Stimulated activated naive CD4-positive, alpha-beta T cell treated with Interleukin-2 at 50 U/mL for 16 hours (primary cell): ENCODE measurements around the gene CCDC148.
"Not testable (repeated sequence)": the region's sequence is repeated elsewhere in the genome, so short reads cannot be mapped to it uniquely, and the experiment has no call there.

Source experiments
- DNase-seq: peaks from one replicate; lab custom pipeline; 2025; lab: John Stamatoyannopoulos, UW

Gene CCDC148

DNA sequence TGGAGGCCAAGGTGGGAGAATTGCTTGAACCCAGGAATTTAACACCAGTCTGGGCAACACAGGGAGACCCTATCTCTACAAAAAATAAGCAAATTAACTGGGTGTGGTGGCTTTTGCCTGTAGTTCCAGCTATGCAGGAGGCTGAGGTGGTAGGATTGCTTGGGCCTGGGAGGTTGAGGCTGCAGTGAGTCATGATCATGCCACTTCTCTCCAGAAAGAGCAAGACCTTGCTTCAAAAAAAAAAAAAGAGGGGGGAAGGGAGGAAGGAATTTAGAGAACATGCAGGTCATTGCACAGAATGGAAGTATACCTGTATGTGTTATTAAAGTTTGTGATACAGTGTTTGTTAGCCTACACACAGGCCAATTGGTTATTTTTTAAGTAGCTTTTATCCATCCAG lies 26.0 kb upstream of the CCDC148 start:
- DNase-seq, result no peak

DNA sequence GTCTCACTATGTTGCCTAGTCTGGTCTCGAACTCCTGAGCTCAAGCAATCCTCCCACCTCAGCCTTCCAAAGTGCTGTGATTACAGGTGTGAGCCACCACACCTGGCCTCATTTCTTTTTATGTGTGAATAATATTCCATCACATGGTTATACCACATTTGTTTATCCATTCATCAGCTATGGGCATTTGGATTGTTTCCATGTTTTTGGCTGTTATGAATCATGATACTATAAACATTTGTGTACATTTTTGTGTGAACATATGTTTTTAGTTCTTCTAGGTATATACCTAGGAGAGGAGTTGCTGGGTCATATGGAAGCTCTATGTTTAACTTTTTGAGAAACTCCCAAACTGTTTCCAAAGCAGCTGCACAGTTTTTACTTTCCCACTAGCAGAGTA lies 24.6 kb upstream of the CCDC148 start:
- no peak for DNase-seq

DNA sequence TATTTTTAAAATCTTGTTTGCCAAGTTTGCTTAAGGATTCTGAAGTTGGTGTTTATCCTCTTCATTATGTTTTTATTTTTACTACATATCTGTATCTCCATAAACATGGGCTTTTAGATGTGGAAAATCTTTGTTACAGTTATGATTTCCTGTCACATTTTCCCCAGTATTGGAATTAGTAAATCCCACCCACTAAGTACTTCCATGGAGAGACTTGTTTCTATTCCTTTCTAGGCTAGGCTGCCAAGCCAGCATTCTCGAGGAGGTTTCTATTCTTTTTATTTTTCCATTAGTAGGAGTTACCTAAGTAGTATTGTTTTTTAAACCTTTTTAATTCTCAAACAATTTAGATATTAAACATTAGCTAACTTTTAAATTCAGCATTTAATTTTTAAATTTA lies 22.3 kb upstream of the CCDC148 start:
- no peak for DNase-seq

DNA sequence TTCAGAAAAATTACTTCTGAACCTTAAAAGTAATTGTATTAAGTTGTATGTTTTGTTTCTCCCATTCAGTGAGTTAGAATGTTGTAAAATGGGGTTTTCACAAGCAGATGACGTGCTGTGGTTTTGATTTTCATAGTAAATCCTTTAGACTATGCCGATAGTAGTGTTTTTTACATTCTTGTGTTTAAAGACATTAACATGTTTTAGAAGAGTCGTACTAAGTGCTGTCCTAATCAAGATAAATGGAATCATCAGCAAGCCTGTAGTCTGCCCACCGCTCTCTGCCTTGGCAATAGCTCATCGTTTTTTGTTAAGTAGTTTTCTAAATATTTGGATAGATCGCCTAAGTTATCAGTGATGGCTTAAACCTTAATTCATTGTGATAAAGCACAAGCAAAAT lies 21.7 kb upstream of the CCDC148 start:
- no peak for DNase-seq

DNA sequence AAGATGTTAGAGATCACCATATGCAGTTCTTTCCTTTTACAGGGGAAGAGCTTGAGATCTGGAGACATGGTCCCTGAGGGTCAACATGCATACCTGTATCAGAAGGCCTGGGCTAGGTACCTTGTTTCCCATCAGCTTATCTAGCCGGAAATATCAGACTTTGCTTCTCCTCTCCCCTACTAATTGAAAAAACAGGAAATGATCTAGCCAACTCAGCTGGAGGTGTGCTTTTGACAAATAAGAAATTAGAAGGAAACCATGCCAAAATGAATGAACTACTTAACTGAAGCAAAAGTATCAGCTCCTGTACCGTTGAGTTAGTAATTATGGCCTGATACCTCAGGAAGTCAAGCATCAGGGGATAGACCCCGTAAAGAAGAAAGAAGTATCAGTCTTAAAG lies 20.6 kb upstream of the CCDC148 start:
- DNase-seq, result no peak

DNA sequence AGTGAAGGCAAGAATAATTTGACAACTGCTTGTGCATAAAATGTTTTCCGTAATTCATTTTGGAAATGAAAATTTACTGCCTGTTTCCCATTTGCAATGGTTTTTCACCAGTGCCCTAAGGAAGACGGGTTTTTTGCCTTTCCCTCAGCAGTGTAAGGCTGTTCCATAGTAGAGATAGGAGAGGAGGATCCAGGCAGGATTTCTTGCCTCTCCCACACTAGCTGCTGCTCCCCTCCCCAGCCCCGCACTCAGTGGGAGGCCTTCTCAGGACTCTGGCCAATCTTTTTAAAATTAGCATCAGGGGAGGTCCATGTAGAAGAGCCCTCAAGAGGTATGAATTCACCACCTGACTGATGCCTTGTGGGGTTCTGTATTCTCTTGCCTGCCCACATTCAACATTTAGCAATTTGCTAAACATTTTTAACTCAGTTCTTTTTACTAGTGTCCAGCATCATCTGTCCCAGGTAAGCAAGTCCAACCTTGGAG lies 18.0 kb upstream of the CCDC148 start:
- DNase-seq, result not testable (repeated sequence)

DNA sequence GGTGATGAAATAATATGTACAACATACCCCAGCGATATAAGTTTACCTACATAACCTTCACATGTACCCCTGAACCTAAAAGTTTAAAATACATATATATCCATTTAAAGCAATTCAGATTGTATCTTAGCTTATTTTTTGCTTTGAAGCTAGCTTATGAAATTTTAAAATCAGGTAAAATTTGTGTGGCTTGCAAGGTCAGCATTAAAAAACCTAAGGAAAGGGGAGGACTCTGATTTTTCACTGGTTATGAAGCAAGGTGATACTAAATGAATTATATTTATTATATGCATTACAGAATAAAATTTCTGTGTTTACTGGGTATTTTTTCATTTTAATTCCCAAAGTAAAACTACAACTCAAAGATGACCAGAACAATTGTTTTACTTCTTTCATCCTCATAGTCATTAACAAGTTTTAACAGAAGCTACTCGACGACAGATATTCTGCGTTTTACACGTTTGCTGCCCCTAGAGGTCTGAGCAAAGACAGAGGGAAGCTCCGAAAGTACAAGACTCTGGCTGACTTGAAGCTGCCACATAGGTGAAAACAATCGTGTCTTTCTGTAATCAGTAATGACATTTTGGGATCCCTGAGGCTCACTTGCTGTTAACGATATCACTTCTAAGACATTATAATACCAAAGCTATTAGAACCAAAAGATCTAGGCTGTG lies 17.3 kb upstream of the CCDC148 start:
- no peak for DNase-seq

DNA sequence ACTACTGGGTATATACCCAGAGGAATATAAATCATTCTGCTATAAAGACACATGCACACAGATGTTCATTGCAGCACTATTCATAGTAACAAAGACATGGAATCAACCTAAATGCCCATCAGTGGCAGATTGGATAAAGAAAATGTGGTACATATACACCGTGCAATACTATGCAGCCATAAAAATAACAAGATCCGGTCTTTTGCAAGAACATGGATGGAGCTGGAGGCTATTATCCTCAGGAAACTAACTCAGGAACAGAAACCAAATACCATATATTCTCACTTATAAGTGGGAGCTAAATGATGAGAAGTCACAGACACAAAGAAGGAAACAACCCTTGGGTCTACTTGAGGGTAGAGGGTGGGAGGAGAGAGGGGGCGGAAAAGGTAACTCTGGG lies 16.7 kb upstream of the CCDC148 start:
- DNase-seq, result not testable (repeated sequence)

DNA sequence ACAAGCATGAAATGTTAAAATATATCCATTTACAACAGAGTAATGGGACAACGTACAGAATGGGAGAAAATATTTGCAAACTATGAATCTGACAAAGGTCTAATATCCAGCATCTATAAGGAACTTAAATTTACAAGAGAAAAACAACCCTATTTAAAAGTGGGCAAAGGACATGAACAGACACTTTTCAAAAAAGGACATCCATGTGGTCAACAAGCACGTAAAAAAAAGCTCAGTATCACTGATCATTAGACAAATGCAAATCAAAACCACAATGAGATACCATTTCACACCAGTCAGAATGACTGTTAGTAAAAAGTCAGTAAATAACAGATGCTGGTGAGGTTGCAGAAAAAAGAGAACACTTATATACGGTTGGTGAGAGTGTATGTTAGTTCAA lies 16.3 kb upstream of the CCDC148 start:
- DNase-seq, result not testable (repeated sequence)

DNA sequence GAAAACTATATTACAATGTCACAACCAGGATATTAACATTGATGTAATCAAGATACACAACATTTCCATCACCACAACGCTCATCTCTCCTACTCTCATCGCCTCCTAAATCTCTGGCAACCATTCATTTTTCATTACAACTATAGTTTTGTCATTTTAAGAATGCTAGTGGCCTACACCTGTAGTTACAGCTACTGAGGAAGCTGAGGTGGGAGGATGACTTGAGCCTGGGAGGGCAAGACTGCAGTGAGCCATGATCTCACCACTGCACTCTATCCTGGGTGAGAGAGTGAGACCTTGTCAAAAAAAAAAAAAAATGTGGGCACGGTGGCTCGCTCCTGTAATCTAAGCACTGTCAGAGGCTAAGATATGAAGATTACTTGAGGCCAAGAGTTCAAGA lies 10.7 kb upstream of the CCDC148 start:
- no peak for DNase-seq

DNA sequence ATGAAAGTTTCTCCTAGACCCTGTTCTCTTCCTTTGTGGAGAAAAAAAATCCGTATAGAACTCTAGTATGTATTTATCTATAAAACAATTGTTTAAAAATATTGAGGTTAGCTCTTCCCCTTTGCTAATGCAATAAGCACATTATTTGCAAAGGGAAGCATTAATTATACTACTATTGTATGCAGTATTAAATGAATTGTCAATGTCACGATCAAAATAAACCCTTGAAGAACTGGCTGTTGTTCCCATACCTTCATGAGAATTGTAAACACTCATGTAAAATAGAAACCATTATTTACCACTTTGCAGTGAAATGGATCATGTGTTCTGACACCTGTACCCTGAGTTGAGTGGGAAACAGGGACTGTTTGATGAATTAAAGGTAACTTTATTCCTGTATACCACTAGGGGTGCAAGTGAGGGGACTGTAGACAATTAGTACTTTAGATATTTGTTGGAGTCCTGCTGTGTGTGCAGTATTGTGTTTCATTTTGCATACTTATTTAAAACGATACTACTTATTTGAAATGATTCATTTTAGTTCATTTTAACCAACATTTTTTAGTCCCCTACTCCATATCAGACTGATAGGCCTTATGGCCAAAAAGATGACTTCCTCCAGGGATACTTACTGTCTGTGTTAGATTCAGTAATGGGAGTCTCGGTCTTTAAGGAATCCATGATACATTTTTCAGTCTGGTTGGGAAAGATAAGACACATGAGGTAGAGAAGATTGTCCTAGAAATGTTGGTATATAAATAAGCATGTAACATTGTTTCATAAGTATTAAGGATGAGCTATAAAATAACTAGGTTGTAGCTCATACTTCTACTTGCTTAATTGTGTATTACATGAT lies 8.1 kb upstream of the CCDC148 start:
- no peak for DNase-seq

DNA sequence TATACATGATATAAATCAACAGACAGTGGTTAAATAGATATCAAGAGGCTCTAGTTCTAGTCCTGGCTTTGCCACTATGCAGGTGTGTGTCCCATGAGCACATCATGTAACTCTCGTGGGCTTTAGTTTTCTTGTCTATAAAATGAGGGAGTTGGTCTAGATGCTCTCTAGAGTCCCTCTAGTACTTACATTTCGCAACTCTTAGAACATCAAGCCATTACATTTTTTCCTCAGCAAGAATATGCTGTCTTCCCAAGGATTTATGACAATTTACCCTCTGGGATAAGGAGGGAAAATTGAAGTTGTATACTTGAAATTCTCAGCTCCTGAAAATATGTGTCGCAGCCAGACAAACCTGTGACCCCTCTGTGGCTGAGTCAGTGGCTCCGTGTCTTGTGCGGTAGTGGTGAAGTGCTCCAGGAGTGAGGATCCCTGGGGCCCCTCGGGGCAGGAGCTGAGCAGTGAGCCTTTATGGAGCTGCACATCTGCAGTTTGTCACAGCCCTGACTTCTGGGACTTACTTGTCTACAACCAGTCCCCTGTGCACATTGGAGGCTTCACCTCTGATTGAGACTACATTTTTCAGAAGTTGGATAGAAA lies 7.0 kb upstream of the CCDC148 start:
- DNase-seq, result no peak

DNA sequence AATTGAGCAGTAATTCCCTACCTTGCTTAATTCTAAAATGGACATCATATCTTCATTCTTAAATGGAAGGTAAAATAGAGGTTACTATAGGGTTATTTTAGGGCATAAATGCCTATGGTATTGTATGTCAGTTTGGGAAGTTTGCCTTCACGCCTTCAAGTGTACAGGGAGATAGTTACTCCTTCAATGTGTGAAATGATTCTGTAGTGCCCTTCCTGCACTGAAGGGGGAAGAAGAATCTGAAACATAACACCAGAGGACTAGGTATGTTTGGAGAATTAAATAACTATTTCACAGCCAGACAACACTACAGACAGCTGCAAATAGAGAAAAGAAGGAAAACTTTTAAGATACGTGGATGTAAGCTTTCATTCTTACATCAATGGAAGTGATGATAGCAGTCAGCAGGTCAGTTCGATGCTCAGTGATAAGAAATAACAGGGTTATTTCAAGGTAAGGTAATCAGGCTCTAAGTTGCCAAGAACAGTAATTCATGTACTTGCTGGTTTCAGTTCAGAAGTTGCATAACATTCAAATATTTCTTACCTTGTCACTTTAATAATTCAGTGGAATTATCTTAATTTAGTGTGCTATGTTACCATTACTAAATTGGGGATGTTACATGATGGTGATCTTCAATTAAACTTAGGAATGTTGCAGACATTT lies 4.2 kb upstream of the CCDC148 start:
- no peak for DNase-seq

DNA sequence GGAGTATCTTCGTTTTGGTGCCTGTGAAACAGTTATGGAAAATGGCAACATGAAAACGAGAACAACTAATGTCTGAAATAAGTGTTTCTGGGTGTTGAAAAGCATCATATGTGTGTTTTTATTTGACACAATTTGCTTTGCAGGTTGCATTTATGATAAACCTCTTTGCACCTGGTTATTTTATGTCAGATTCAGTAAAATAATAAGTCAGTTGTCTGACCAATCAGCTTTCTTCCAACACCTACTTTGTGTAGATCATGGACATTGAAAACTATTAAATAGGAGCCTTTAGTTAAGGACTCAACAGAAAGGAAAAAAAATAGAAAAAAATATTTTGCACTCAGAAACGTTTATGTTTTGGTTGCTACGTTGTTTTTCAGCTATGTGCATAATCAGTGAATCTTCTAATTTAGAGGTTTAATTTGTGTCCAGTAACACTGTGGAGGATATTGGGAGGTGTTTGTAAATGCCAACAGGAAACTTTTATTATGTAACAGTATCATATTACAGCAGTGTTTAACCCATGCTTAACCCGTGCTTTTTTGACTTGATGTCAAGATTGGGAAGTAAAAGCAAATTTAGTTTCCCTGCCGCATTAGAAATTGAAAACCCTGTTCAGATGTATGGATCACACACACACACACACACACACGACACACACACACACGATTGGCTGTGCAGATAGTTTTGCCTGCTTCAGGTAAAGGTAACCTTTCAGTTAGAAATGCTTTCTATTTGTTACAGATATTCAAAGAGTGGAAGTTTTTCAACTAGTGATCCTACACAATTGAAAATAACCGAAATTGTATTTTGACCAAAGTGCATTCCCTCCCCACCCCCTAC lies 2.8 kb upstream of the CCDC148 start:
- no peak for DNase-seq

DNA sequence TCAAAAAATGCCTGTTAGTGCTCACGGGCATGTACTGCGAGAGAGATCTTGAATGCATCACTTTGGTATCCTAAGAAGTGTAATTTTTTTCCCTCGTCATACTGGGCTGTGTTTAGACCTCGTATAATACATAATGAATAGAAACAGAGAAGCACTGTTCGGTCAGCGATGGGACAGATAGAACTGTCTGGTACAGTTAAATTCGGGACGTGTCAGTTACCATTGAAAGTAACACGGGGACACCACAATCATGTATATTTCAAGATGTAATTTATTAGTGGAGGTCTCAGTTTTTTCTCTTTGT lies 2.0 kb upstream of the CCDC148 start:
- DNase-seq, result no peak

DNA sequence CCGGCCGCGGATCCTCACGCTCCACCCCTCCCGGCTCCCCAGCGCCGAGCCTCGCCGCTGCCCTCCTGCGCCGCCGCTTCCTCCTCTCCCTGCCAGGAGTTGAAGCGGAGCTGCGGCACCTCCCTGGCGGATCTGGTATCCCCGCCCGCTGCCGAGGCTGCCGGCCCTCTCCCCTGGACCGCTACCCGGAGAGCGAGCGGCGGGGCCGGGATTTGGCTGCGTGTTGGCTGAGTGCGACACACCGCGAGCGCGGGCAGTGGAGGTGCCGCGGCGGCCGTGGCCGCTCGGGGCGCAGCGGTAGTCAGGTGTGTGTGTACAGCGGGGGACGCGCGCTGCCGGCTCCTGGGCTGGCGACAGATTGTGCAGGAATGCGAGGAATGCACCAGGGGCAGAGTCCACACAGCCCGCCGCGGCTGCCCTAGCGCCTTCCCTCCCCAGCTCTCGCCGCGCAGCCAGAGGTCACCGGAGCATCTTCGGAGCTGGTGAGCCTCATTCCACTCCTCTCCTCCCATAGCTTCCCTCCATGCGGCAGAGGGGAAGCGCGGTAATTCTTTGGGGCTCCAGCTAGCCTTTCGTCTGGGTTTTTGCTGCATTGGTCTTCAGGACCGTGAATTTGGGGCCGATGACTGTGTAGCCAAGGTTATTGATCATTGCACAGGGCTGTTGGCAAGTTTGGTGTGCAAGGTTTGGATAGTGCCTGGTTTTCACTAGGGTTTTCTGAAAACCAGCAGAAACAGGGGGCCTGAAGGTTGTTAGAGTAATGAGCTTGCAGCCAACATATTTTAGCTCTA lies 1.5 kb upstream of the CCDC148 start:
- DNase-seq, result peak; percentile 54

DNA sequence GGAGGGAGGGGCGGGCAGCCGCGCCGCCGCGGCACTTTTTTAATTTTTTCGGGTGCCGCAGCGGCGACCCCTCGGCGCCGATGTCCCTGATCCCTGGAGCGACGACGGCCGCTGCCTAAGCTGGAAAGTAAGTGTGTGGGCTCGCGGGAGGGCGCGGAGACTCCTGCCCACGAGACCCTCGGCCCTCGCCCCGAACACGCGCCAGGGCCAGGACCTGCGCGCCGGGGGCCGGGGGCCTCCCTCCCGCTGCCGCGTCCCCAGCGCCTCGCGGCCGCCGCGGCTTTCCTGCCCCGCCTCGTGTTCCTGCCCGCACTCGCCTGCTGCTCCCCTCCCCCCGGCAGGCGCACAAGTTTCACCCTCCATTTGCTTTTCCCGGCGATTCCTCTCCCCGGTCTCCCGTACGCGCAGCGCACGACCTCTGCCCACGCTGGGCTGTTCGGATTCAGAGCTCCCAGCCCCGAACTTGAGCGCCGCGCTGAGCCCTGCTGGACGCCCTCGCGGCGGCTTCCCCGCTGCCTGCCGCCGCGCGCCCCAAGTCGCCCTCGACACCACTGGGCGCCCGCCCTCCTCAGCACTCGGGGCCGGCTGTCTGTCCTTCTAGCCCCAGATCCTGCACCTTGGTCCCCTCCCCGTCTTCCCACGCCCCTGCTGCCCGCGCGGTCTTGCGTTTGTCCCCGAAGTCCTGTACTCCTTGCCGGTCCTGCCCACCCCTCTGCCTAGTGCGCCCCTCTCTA lies 706 bp upstream of the CCDC148 start:
- DNase-seq, result peak; percentile 44

DNA sequence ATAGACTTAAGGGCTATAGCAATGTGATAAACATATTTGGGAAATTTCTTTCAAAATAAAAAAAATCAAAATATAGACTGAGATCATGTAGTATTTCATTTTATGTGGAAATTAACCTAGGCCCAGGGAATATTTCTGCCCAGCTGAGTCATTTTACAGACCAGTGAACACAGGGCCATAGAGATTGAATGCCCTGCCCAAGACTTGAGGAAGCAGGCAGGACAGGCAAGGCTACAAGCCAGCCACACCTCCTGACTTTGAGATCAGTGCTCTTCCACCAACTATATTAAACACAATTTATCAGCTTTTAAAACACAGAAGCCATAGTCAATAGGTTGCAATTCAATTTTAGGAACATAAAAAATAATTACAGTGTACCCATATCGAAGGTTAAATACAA lies 12.9 kb downstream of the CCDC148 start:
- no peak for DNase-seq

DNA sequence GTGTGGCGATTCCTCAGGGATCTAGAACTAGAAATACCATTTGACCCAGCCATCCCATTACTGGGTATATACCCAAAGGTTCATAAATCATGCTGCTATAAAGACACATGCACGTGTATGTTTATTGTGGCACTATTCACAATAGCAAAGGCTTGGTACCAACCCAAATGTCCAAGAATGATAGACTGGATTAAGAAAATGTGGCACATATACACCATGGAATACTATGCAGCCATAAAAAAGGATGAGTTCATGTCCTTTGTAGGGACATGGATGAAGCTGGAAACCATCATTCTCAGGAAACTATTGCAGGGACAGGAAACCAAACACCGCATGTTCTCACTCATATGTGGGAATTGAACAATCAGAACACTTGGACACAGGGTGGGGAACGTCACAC lies 17.5 kb downstream of the CCDC148 start:
- not testable (repeated sequence) for DNase-seq

DNA sequence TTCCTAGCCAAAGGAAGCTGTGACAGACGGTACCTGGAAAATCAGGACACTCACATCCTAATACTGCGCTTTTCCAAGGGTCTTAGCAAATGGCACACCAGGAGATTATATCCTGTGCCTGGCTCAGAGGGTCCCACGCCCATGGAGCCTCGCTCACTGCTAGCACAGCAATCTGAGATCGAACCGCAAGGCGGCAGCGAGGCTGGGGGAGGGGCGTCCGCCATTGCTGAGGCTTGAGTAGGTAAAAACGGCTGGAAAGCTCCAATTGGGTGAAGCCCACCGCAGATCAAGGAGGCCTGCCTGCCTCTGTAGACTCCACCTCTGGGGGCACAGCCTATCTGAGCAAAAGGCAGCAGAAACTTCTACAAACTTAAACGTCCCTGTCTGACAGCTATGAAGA lies 22.8 kb downstream of the CCDC148 start:
- DNase-seq, result not testable (repeated sequence)
